Sigmoid colon (tissue), 7 donors: ENCODE measurements around the gene PMFBP1. TPM values are rescaled to one million over a fixed set of nuclear protein-coding genes. Genes with fewer than 3 reads are reported as not detected.

Experiments
- DNase-seq: peaks from one replicate; pipeline ENCODE4 v3.0.0-alpha.2; 2019
- H3K27ac ChIP-seq, 4 donors: fragments of 200-600 bp; sonication (generic); one replicate each; pipeline ENCODE4 v1.5.1; 2016 to 2019; ENCODE audit warnings: mild to moderate bottlenecking in 1 of 4
- H3K27me3 ChIP-seq, 3 donors: fragments of 200-600 bp; sonication (generic); one replicate each; pipeline ENCODE4 v1.5.1; 2019; ENCODE audit warnings: mild to moderate bottlenecking in 1 of 3
- H3K36me3 ChIP-seq, 4 donors: fragments of 200-600 bp; sonication (generic); one replicate each; pipeline ENCODE4 v1.5.1; 2016 to 2019
- H3K4me1 ChIP-seq, 4 donors: fragments of 200-600 bp; sonication (generic); one replicate each; pipeline ENCODE4 v1.5.1; 2017 to 2019
- H3K4me3 ChIP-seq, 4 donors: fragments of 200-600 bp; sonication (generic); one replicate each; pipeline ENCODE4 v1.5.1; 2017 to 2019; ENCODE audit warnings: mild to moderate bottlenecking in 2 of 4, moderate library complexity in 1 of 4
- H3K9me3 ChIP-seq, 4 donors: fragments of 200-600 bp in 3 of 4; sonication (generic) in 3 of 4; one replicate each; pipeline versions ENCODE4 v1.5.1 to v1.6.1; 2013 to 2019
- EP300 ChIP-seq, 4 donors: sonication (generic); formaldehyde crosslinking; IDR thresholded peaks; one replicate each; pipeline ENCODE4 v1.6.1; 2017; ENCODE audit warnings: antibody characterized with exemption in 4 of 4
- POLR2A ChIP-seq, 2 donors: fragments of 450-650 bp; IDR thresholded peaks; one replicate each; pipeline ENCODE4 v1.6.1; 2016; ENCODE audit warnings: antibody characterized with exemption in 2 of 2, mild to moderate bottlenecking in 2 of 2, moderate library complexity in 2 of 2
- POLR2AphosphoS5 ChIP-seq, 4 donors: sonication (generic); formaldehyde crosslinking; IDR thresholded peaks; one replicate each; pipeline ENCODE4 v1.6.1; 2017; ENCODE audit warnings: antibody characterized with exemption in 4 of 4
- WGBS, 2 donors: extraction: QIAGEN DNeasy Blood & Tissue Kit; methylation state at CpG; one replicate each; pipeline ENCODE4 v1.1.7; 2013; 5-methylcytosine and 5-hydroxymethylcytosine counted together
- intact Hi-C: fragments of 100-400 bp; cut with DNase I; formaldehyde crosslinking; loops from one replicate; pipeline ENCODE4 v1.15.1; 2023
- polyA plus RNA-seq, 3 donors: library from polyadenylated mRNA; stranded (reverse); fragments of 200-250 nt; gene quantifications; one replicate each; pipeline ENCODE4 v1.2.3, GENCODE V29; 2013
- total RNA-seq, 4 donors: library from RNA; depleted of rRNA; stranded (reverse); fragments of >200 nt; gene quantifications; one replicate each; pipeline ENCODE4 v1.1.0, GENCODE V29; 2016
- TF ChIP-seq, protein P1 (sequence below), 4 experiments: fragments of 450-650 bp in 3 of 4; fragments of 200-600 bp in 1 of 4; IDR thresholded peaks; one replicate each; pipeline ENCODE4 v1.5.1; 2016 to 2019; ENCODE audit warnings: antibody characterized with exemption in 4 of 4, mild to moderate bottlenecking in 3 of 4, moderate library complexity in 2 of 4
- donor health status: healthy with polysubstance abuse.
- donor health status: Bipolar disorder and iron deficiency.
- donor health status: healthy.

PMFBP1 gene
- total and polyA plus RNA-seq, 7 donors = 0.33 to 2.5 (median 0.82) TPM; not detected in 3

- H3K4me1 ChIP-seq = no peaks in the 10 kb centered on the region
- no peak overlapping the region for H3K4me3 ChIP-seq
- 96% methylated on average over 3 of the region's 3 CpGs for WGBS, 2 donors
- TF ChIP-seq POLR2A (IDR thresholded peaks at IDR 0.05) = no peak
- TF ChIP-seq, protein P1, sequence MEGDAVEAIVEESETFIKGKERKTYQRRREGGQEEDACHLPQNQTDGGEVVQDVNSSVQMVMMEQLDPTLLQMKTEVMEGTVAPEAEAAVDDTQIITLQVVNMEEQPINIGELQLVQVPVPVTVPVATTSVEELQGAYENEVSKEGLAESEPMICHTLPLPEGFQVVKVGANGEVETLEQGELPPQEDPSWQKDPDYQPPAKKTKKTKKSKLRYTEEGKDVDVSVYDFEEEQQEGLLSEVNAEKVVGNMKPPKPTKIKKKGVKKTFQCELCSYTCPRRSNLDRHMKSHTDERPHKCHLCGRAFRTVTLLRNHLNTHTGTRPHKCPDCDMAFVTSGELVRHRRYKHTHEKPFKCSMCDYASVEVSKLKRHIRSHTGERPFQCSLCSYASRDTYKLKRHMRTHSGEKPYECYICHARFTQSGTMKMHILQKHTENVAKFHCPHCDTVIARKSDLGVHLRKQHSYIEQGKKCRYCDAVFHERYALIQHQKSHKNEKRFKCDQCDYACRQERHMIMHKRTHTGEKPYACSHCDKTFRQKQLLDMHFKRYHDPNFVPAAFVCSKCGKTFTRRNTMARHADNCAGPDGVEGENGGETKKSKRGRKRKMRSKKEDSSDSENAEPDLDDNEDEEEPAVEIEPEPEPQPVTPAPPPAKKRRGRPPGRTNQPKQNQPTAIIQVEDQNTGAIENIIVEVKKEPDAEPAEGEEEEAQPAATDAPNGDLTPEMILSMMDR (IDR thresholded peaks at IDR 0.05) = no peak
- TF ChIP-seq EP300 (IDR thresholded peaks at IDR 0.05) = no peak
- no peak for TF ChIP-seq POLR2AphosphoS5 (IDR thresholded peaks at IDR 0.05)
- no peaks in the 10 kb centered on the region for H3K36me3 ChIP-seq
- H3K27ac ChIP-seq = no peak overlapping the region
- intact Hi-C loops = no loop called here
- no peaks in the 10 kb centered on the region for H3K27me3 ChIP-seq
- peaks cover 0 to 3% (median 0%) of the 10 kb centered on the region in 4 donors for H3K9me3 ChIP-seq
- DNase-seq = no peak
These were observed 38.1 kb upstream of the PMFBP1 start for GRCh38 chr16:72210072-72210471.

DNA sequence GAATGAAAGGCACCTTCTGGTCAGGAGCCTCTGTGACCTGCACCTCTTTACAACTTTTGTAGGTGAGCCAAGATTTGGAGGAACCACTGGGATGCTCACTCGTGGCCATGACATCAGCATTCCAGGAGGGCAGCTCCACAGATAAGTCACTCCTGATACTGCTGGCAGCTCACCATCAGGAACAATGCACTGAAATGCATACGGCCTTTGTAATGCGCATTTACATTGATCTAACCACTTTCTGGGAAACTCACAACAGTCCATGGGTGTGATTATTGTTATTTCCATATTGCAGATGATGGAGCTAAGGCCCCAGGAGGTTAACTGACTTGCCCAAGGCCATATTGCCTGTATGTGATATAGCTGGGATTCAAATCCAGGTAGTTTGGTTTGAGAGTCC lies 34.3 kb upstream of the PMFBP1 start:
- Histone ChIP-seq H3K27ac (no peak overlapping the region), H3K4me3 (no peak overlapping the region), H3K36me3 (no peaks in the 10 kb centered on the region), H3K27me3 (no peaks in the 10 kb centered on the region), H3K9me3 (no peaks in the 10 kb centered on the region), H3K4me1 (no peaks in the 10 kb centered on the region)
- intact Hi-C loops = no loop called here
- DNase-seq = no peak
- TF ChIP-seq, protein P1 (IDR thresholded peaks at IDR 0.05) = no peak
- no peak for TF ChIP-seq EP300 (IDR thresholded peaks at IDR 0.05)
- no peak for TF ChIP-seq POLR2A (IDR thresholded peaks at IDR 0.05)
- TF ChIP-seq POLR2AphosphoS5 (IDR thresholded peaks at IDR 0.05) = no peak
- 83 to 88% methylated on average over 3 of the region's 3 CpGs for WGBS, 2 donors

GRCh38 chr16:72203401-72203800 lies 31.4 kb upstream of the PMFBP1 start:
- intact Hi-C loops = no loop called here
- DNase-seq = no peak
- WGBS, 2 donors = 32 to 41% methylated on average over 6 of the region's 6 CpGs
- H3K36me3 ChIP-seq = no peaks in the 10 kb centered on the region
- H3K9me3 ChIP-seq = no peaks in the 10 kb centered on the region
- no peak overlapping the region for H3K4me3 ChIP-seq
- TF ChIP-seq, protein P1 (IDR thresholded peaks at IDR 0.05) = no peak
- TF ChIP-seq POLR2A (IDR thresholded peaks at IDR 0.05) (no peak), POLR2AphosphoS5 (IDR thresholded peaks at IDR 0.05) (peak in 2 of 4 donors; percentile 6 to 42), EP300 (IDR thresholded peaks at IDR 0.05) (peak in 1 of 4 donors; percentile 30)
- H3K4me1 ChIP-seq = peaks cover 0 to 4% (median 0%) of the 10 kb centered on the region in 4 donors
- H3K27ac ChIP-seq = peak overlapping the region; percentile 31 to 62 (median 58)
- no peaks in the 10 kb centered on the region for H3K27me3 ChIP-seq

DNA sequence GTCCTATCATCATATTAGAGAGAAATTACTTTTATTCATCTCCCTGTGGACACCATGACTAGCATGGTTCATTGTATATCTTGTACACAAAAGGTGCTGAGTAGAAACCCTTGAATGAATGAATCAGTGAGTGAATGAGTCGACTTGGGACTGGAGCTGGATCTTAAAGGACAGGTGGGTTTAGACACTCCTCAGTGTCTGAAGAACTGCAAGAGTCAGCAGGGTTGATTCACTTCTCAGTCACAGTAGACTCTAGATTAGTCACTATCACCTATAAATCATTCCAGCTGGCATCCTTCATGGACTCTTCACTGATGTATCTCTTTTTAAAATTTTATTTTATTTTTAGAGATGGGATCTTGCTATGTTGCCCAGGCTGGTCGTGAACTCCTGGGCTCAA lies 30.1 kb upstream of the PMFBP1 start:
- Histone ChIP-seq H3K27me3 (no peaks in the 10 kb centered on the region), H3K36me3 (no peaks in the 10 kb centered on the region), H3K9me3 (no peaks in the 10 kb centered on the region), H3K4me1 (peaks cover 0 to 12% (median 3%) of the 10 kb centered on the region in 4 donors), H3K4me3 (no peak overlapping the region), H3K27ac (peak overlapping the region in 1 of 4 donors; percentile 7)
- intact Hi-C loops = no loop called here
- WGBS, 2 donors = 28 to 57% methylated on average over 2 of the region's 2 CpGs
- TF ChIP-seq POLR2AphosphoS5 (IDR thresholded peaks at IDR 0.05) (no peak), EP300 (IDR thresholded peaks at IDR 0.05) (no peak), POLR2A (IDR thresholded peaks at IDR 0.05) (no peak)
- TF ChIP-seq, protein P1 (IDR thresholded peaks at IDR 0.05) = no peak
- DNase-seq = no peak

- no peak for DNase-seq
- intact Hi-C loops = no loop called here
- Histone ChIP-seq H3K36me3 (no peaks in the 10 kb centered on the region), H3K4me1 (peaks cover 0 to 12% (median 3%) of the 10 kb centered on the region in 4 donors), H3K27me3 (no peaks in the 10 kb centered on the region), H3K9me3 (no peaks in the 10 kb centered on the region), H3K4me3 (no peak overlapping the region), H3K27ac (no peak overlapping the region)
- WGBS, 2 donors = 40 to 81% methylated on average over 2 of the region's 2 CpGs
- TF ChIP-seq POLR2A (IDR thresholded peaks at IDR 0.05) (no peak), POLR2AphosphoS5 (IDR thresholded peaks at IDR 0.05) (no peak), EP300 (IDR thresholded peaks at IDR 0.05) (no peak)
- TF ChIP-seq, protein P1 (IDR thresholded peaks at IDR 0.05) = no peak
These were observed 29.4 kb upstream of the PMFBP1 start for GRCh38 chr16:72201387-72201786.
